GM18907 (cell line): ENCODE results near the gene PRRC2B.
"Not testable (repeated sequence)": the region's sequence is repeated elsewhere in the genome, so short reads cannot be mapped to it uniquely, and the experiment has no call there.

Experiments used
- ATAC-seq: cut with Tn5 transposase; IDR thresholded peaks from one replicate; pipeline ENCODE4 v1.9.1; 2021; ENCODE audit warnings: mild to moderate bottlenecking, moderate library complexity; ENCODE audit not compliant: unreplicated experiment

The PRRC2B gene

DNA sequence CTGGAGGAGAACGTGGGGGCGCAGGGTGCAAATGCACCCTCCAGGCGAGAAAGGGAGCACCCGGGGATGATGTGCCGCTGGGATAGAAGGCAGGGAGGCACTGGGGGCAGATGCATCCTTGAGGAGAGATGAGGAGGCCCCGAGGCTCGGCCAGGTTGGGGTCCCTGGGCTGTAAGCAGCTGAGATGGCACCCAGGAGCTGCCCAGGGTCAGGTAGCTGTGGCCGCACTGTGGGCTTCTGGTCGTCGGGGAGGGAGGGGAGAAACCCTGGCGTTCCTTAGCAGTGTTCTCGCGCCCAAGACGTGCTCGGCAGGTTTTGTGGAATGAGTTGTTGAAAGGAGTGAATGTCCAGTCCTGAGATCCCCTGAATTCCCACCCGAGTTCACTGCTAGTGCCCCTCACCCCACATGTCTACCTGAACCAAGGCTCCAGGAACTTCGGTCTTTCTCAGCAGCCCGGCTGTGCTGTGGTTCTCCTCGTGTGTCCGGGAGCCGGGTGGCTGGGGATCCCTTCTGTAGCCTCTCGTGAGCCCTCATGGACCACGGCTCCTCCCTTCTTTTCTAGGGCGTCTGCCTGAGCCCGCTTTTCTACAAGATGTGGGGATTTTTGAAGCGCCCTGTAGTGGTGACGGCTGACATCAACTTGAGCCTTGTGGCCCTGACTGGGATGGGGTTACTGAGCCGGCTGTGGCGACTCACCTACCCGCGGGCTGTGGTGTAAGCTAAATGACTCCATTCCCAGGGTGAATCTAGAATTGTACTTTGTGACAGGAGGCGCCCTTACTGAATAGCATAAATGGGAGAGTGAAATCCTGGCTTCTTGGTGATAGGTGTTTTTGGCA is 110.0 kb downstream of the PRRC2B start:
- no peak for ATAC-seq

DNA sequence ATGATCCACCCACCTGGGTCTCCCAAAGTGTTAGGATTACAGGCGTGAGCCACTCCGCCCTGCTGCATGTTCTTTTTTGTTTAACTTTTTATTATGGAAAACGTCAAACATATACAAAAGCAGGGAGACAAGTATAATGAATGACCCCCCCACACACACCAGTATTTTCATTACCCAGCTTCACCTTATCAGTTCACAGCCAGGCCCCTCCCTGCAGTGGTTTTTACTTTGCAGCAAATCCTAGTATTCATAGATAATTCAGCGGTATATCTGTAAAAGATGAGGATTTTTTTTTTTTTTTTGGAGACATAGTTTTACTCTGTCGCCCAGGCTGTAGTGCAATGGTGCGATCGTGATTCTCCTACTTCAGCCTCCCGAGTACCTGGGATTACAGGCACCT is 111.1 kb downstream of the PRRC2B start:
- no peak for ATAC-seq

DNA sequence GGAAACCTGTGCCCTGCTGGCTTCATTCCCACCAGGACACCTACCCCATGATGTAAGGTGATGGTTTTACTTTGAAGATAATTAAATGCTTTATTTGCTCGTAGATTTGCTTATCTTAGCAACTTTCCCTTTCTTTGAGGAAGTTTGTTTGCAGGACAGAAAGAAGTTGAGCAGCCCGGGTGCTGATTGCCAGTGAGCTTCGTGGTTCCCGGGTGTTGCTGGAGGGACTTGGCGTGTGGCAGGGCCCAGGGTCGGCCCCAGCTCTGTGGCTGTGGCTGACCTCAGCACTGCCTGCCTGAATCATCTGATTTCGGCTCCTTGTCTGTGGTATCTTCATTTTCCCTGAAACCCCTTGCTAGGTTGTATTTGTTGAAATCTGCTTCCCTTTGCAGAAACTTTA is 117.5 kb downstream of the PRRC2B start:
- ATAC-seq: no peak

DNA sequence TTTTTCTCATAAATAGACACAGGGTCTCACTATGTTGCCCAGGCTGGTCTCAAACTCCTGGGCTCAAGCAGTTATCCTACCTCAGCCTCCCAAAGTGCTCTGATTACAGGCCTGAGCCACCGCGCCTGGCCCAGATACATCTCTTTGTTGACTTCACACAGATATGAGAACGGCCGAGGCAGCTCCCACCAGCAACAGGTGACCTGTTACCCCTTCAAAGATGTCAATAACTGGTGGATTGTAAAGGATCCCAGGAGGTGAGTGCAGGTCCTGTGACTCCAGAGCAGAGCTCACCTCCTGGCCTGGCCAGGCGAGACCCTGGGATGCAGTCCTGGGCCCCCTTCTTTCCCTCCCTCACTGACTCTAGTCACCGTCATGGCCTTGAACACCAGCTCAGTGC is 118.0 kb downstream of the PRRC2B start:
- ATAC-seq: no peak

DNA sequence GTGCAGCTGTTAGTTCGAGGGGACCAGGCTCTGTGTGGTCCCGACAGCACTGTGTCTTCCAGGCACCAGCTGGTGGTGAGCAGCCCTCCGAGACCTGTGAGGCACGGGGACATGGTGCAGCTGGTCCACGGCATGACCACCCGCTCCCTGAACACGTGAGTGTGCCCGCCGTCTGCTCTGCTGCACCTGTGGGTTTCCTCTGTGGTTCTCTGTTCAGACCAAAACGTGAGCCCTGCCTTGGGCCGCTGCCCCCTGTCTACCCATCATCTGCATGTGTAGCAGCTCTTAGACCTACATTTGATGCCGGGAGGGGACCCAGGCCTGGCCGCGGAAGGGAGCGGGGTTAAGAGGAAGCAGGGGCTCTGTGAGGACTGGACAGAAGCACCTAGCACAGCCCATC is 119.3 kb downstream of the PRRC2B start:
- no peak for ATAC-seq

DNA sequence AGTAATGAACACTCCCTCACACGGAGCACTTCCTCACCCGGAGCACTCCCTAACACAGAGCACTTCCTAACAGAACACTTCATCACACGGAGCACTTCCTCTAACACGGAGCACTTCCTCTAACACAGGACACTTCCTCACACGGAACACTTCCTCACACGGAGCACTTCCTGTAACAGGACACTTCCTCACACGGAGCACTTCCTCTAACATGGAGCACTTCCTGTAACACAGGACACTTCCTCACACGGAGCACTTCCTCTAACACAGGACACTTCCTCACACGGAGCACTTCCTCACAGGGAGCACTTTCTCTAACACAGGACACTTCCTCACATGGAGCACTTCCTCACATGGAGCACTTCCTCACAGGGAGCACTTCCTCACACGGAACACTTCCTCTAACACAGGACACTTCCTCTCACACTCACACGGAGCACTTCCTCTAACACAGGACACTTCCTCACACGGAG is 121.7 kb downstream of the PRRC2B start:
- ATAC-seq: not testable (repeated sequence)

DNA sequence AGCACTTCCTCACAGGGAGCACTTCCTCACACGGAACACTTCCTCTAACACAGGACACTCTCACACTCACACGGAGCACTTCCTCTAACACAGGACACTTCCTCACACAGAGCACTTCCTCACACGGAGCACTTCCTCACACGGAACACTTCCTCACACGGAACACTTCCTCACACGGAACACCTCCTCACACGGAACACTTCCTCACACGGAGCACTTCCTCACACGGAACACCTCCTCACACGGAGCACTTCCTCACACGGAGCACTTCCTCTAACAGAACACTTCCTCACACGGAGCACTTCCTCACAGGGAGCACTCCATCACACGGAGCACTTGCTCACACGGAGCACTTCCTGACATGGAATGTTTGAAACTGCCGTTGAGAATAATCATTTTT is 122.2 kb downstream of the PRRC2B start:
- ATAC-seq: no peak

DNA sequence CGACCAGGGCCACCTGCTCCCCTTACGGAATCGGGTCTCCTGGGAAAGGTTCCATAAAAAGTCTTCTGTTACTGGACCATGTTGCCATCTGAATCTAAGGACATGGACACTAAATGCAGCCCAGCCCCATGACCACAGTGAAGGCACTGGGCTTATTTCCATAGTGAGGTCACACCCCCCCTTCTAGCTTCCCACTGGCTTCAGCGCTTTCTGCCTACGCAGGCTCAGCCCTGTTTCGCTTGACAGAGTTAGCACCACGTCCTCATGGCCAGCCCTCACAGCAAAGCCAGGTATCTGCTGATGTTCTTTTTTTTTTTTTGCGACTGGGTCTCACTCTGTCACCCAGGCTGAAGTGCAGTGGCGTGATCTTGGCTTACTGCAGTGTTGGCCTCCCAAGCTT is 123.0 kb downstream of the PRRC2B start:
- ATAC-seq: no peak

DNA sequence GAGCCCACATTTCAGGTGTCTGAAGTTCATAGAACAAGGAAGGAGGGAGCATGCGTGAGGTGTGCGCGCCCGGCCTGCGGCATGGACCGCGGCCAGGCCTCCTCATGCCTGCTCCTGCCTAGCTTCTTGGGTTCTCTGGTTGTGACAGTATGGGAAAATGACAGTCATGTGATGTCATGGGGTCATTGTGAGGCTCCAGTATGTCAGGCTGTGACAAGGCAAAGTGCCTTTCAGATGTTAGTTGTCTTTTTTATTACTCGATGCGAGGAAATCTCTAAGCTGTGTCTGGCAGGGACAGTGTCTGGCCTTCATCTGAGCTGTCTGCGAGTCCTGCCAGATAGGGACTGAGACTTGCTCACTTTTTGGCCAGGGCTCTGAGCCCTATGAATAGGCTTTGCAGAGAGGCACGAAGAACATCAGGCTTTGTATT is 123.9 kb downstream of the PRRC2B start:
- ATAC-seq: no peak

DNA sequence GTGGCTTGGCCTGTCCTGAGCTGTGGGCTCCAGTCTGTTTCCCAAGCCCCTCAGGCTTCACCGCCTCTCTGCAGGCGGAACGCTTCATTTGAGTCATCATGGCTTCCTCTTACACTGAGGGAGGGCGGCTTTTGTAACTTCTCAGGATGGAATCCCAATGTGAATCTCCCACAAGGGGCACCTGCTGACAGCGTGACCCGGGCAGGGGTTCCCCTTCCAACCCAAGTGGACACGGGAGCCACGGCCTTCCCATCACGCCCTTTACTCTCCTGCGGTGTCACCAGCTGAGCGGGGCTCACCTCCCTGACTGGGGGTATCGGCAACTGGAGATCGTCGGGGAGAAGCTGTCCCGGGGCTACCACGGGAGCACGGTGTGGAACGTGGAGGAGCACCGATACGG is 124.7 kb downstream of the PRRC2B start:
- no peak for ATAC-seq

DNA sequence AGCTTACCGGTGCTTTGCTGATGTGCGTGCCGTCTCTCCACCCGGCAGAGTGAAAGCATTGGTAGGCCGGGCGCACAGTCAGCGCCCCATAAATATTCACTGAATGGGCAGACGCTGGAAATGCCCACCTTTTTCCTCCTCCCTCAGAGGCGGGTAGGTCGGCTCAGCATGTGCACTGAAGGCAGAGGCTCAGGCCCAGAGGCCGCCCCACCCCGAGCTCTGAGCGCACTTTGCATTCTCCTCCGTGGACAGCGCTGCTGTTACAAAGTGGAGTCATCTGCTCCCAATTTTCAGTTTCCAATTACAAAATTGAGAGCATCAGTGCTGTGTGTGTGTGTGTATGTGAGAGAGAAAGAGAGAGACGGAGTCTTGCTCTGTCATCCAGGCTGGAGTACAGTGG is 126.6 kb downstream of the PRRC2B start:
- no peak for ATAC-seq

DNA sequence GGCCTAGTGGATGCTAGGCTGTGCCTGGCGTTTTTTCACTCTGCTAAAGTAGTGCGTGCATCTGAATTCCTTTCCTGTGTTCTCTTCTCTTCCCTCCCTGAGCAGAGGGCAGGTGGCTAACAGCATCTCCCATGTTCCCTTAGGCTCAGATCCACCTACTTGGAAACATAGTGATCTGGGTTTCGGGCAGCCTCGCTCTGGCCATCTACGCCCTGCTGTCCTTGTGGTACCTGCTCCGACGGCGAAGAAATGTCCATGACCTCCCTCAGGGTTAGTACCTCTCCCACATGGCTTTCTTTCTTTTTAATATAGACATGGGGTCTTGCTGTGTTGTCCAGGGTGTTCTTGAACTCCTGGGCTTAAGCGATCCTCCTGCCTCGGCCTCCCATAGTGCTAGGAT is 127.3 kb downstream of the PRRC2B start:
- ATAC-seq: no peak

DNA sequence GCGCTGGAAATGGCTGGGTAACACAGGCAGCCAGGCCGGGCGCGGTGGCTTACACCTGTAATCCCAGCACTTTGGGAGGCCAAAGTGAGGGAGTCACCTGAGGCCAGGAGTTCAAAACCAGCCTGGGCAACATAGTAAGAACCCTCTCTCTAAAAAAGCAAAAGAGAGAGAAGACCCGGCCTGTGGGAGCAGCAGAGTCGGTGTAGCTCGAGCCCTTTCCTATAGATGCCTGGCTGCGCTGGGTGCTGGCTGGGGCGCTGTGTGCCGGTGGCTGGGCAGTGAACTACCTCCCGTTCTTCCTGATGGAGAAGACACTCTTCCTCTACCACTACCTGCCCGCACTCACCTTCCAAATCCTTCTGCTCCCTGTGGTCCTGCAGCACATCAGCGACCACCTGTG is 127.9 kb downstream of the PRRC2B start:
- no peak for ATAC-seq

DNA sequence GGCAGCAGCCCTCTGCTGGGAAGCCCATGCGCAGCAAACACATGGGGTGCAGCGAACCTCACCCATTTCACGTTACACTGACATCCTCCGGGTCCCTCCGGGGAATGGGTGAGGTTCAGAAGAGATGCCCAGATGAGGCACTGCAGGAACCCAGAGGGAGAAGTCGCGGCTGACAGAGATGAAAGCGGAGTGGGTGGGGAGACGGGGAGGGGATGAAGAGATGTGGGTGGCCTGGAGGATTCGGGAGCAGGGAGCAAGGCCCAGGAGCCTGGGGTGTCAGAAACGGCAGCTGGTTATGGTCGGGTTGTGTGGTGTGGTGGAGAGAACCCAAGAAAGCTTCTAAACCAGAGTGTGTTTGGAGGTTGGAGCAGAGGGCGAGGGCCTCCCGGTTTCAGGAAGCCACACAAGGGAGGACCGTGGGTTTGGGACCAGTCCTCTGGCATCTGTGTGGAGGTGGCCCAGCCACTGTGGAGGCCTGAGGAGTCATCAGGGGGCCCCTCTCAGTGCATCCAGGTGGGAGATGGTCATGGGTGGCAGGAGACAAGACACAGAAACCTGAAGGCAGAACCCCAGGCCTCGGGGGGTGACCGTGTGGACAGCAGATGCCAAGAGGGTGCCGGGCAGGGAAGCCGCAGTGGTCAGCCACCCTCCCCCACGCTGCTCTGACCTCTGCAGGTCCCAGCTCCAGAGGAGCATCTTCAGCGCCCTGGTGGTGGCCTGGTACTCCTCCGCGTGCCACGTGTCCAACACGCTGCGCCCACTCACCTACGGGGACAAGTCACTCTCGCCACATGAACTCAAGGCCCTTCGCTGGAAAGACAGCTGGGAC is 128.6 kb downstream of the PRRC2B start:
- no peak for ATAC-seq

DNA sequence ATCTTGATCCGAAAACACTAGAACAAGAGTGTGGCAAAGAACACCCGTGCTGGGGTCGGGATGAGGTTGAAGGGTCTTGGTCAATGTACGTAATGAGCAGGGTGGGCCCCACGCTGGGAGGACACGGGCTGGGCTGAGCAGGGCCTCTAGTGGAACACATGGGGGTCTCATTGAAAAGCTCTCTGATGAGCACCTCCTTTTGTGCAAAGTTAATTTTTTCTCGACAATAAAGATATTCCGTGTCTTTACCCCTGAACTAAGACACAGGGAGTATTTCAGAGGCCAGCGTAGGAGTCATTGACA is 129.2 kb downstream of the PRRC2B start:
- ATAC-seq: no peak

DNA sequence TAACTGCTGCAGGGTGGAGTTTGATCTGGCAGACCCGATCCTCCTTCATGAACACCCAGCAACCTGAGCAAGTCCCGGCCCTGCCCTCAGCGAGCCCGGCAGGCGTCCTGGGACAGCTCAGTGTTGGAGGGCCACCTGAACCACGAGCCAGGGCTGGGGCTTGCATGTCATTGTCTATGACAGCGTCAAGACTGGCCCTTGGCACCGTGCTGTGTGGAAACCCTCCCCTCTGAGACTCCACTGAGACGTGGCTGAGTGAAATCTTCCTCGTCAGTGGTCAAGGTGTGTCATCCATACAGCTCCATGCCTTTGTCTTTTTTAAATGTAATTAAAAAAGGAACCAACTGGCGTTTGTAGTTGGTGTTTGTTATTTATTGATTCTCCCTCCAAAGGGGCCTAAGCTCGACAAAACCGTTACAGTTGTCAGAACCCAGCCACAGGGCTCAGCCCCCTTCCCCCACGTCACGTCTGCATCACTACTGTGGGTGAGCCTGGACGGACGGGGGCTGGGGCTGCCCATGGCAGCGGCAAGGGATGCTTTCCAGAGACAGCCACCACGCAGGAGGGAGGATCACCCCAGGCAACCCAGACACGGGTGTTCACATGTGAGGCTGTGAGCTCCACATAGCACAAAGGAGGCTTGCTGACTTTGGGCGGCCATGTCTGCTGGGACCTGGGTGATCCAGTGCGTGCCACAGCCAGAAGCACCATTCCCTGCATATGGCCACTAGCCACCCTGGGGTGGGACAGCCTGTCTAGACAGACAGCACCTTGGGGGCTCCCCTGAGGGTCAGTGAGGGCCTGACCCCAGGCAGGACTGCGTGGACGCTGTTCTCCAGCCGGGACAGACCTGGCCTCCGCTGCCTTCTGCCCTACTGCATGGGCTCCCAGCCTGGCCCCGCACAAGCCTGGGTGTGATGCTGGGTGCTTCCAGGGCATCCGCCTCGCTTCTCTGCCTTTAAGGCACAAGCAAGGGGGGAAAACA is 129.9 kb downstream of the PRRC2B start:
- ATAC-seq: no peak

DNA sequence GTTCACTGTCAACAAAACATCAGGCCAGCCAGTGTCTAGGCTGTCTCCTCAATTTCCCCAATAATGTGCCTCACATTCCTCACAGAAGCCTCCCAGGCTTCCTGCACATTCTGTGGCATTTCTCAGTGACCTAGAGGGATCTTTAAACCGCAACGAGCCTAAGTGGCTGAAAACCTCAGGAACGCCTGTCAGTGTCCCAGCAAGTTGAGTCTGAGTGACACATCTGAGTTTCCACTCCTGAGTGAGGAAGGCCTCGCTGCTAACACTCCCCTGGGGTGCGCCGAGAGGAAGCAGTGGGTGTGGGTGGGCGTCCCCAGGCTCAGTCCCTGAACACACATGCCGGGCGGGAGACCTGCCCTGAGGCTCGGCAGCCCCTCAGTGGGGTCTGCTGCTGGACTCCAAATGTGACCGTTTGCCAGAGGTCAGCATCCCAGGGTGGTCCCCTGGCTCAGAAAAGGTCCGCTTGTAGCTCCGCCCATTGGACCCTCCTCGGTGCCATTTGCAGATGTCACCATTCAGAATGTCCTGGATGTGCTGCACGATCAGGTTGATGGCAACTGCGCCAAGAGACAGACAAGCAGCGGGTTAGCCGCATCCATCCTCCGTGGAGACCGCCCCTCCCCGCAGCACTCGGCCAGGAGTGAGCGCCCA is 130.9 kb downstream of the PRRC2B start:
- no peak for ATAC-seq

DNA sequence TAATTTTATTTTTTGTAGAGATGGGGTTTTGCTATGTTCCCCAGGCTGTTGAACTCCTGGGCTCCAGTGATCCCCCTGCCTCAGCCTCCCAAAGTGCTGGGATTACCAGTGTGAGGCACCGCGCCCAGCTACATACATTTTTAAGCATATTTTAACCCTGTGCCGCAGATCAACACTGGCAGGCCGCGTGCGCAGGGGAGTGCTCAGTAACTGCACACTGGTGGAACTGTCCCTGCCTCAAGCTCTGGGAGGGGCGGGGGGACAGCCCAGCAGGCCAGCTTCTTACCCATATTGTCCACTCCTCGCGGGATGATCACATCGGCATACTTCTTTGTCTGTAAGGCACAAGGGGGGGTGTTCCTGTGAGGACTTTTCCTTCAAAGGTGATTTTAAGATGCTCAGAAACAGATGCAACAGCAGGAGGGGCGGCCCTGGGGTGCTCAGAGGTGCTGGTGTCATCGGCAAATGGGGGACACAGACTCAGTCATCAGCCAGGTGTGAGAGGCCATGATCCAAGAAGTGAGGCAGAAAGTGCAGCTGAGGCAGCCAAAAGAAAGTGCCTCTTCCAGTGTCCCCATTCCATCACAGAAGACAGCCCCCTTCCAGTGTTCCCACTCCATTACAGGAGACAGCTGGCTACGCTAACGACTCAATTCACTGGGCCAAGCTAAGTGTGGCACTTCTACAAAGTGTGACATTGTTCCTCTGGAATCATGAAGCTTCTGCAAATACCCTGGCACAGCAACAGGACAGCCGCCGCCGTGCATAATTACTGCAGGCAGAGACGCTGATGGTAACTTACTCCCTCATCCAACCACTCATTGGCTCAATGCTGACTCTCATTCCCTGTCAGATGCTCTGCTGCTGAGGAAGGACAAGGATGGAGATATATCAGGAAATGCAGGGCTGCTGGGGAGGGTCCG is 132.0 kb downstream of the PRRC2B start:
- no peak for ATAC-seq

DNA sequence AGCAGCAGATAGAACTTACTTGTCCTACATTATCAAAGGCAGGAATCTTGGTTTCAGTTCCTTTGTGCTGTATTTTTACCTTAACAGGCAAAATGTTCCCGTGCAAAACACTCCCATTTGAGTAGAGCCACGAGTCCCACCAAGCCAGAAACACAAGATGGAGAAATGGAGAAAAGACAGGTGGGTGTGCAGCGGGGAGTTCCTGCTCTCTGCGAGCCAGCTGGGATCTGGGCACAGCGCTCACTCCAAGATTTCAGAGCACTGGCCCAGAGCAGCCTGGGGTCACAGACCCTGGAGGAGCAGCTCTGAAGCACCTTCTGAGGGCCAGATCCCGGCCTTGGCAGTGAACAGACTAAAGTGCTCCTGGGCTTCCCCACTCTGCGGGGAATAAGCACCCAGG is 134.3 kb downstream of the PRRC2B start:
- no peak for ATAC-seq
